IPS-NIHi7 (cell line): ENCODE results near the gene CTXN1.

Experiments used
- DNase-seq: peaks from one replicate; pipeline ENCODE4 v3.0.0; 2012; ENCODE audit warnings: mixed read lengths; ENCODE audit errors: extremely low spot score

Gene CTXN1

DNA sequence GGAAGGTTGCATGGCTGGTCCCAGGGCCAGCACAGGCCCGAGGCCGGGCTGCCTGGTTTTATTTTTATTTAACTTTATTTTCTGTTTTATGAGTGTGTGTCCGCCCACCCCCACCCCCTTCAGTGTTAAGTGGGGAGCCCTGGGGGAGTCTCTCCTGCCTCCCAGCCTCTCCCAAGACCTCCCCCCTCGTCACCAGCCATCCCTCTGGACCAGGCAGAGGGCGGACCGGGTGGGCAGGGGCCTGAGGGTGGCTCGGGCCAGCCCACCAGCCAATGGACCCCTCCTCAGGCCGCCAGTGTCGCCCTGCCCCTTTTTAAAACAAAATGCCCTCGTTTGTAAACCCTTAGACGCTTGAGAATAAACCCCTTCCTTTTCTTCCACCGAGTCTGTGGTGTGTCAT, 11.8 kb downstream of the CTXN1 start:
- no peak for DNase-seq

DNA sequence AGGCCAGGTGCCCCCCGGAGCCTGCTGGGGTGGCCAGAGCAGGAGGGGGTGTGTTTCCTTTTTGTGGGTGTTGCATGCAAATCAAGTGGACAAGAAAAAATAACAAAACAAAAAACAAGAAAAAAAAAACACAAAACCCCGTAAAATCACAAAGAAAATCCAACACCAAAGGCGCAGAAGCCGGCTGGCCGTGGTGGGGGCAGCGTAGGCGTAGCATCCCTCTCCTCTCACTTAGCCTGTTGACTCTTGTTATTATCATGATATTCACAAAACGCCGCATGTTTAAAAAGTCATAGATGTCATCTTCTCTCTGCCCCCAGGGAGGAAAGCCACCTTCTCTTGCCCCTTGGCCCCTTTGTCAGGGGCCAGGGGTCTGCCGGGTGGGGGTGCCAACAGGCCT, 12.3 kb downstream of the CTXN1 start:
- no peak for DNase-seq

DNA sequence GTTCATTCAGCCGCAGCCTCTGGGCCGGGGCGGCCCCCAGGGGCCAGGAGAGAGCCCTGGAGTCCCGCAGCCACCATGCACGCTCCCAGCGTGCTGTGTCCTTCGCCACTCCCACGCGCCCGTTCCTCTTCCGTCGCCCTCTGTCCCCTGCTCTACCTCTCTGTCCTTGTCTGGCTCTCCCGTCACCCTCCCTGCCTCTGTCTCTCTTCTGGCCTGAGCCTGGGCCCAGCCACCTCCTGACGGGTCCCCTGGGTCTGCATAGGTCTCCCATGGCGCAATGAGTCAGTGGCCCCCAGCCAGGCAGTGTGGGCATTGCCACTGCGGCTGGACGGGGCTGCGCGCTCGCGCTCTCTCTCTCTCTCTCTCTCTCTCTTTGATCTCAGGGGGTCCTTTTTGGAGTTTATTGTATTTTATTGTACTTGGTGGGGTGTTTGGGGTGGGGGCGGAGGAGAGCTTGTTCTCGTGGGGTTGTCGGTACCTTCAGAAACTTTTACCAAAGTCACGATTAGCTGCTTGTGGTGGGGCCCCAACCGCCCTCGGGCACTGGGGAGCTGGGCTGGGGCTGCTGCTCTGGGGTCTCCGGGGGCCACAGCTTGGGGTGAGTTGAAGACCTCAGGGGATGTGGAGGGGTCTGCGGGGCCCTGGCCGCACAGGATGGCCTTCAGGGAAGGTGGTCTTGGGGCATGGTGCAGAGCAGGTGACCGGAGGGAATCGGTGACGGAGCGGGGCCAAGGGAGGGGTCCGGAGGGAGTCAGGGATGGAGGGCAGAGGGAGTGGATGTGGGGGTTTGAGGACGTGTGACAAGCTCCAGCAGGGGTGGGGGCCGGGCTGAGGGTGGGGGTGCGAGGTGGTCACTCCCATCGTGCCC, 13.0 kb downstream of the CTXN1 start:
- no peak for DNase-seq

DNA sequence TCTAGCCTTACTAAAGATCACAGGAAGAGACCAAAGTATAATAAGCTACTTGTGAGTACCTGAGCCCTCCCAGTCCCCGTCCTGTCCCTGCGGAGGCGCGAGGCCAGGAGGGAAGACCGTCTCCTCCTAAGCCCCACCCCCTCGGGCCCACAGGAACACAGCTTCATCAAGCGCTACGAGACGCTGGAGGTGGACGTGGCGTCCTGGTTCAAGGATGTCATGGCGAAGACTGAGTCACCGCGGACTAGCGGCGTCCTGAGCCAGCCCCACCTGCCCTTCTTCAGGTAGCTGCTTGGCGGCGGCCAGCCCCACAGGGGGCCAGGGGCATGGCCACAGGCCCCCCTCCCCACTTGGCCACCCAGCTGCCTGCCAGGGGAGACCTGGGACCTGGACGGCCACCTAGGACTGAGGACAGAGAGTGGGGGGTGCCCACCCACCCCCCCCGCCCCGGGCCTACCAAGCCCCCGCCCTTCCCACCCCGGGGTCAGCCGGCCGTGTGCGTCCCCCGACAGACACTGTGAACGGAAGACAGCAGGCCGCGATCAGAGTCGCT, 13.7 kb downstream of the CTXN1 start:
- no peak for DNase-seq

DNA sequence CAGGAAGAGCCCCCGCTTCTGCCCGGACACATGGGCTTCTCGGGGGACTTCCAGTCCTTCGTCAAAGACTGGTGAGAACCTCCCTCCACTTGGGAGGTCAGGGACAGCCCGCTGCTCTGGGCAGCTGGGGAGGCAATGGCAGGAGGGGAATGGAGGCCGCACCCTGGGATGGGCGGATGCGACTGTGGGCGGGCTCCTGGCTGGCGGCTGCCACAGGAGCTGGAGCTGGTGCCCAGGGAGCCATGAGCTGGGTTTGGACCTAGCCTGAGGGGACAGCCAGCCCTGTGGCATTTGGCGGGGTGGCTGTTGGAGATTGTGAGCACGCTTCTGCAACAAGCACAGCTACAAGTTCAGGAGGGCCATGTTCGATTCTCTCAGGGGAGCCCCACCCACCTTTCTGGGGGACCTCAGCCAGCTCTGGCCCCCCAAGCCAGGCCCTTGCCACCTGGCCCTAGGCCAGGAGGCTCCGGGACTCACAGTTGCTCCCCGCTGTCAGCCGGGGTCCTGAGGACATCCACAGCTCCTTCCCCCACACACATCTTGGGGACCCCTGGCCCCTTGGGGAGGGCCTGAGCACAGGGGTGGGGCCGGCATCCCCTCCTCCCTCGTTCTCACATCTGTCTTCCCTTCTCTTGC, 14.3 kb downstream of the CTXN1 start:
- no peak for DNase-seq

DNA sequence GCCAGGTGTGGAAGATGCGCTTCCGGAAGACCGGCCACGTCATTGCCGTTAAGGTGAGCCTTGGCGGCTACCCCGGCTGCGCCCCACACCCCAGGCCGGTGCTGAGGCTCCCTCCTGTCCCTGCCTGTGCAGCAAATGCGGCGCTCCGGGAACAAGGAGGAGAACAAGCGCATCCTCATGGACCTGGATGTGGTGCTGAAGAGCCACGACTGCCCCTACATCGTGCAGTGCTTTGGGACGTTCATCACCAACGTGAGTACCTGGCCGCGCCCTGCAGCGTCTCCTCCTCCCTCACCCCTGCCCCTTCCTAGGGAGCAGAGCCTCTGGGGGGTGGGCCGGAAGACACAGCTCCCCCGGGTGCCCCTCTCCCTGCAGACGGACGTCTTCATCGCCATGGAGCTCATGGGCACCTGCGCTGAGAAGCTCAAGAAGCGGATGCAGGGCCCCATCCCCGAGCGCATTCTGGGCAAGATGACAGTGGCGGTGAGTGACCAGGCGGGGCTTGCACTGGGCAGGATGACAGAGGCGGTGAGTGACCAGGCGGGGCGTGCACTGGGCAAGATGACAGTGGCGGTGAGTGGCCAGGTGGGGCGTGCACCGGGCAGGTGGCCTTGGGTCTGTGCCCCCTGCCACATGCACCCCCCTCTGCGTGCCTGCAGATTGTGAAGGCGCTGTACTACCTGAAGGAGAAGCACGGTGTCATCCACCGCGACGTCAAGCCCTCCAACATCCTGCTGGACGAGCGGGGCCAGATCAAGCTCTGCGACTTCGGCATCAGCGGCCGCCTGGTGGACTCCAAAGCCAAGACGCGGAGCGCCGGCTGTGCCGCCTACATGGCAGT, 15.4 kb downstream of the CTXN1 start:
- no peak for DNase-seq

DNA sequence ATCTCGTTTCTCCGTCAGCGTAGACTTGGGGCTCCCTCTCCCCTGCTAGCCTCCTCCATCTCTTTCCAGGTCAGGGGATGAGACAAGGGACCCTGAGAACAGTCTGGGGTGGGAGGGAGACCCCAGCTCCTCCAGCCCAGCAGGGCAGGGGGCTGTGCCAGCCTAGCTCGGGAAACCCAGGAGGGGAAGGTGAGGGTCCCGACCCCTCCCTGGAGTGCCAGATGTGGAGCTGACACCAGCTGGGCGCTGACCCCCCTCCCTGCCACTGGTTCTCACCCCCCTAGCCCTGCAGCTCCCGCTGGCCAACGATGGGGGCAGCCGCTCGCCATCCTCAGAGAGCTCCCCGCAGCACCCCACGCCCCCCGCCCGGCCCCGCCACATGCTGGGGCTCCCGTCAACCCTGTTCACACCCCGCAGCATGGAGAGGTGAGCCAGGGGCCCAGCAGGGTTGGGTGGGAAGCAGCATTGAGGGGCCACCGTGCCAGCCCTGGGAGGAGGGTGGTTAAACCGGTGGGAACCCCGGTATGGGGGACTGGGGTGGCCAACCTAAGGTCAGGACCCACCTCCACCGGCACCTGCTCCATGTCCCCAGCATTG, 16.4 kb downstream of the CTXN1 start:
- DNase-seq = no peak

DNA sequence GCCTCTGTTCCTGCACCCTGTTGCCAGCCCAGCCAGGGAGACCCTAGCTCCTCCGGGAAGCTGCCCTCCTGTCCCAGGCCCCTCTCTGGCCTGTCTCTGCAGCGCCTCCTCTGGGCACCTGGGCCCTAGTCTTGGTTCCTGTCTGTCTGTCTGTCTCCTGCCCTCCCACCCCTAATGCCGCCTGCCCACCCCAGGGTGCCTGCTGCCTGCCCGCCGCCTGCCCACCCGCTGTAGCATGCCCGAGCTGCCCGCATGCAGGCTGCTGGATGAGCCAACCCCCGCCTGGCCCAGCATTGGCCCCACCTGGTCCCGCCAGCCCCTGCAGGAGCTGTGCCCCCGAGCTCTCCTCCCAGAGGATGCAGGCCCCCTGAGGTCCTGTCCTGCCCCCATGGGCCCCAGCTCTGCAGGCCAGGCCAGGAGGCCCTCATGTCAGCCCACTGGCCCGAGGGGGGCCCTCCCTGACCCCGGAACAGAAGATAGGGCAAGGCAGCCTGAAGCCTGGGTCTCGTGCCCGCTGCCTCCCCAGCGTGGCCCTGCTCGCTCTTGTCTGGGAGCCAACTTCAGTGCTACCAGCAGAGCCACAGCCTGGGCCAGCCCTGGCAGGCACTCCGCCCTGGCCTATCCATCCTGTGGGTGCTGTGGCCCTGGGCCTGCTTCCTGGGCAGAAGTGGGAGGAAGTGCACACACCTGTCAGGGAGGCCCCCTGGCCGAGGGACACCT, 17.0 kb downstream of the CTXN1 start:
- no peak for DNase-seq

DNA sequence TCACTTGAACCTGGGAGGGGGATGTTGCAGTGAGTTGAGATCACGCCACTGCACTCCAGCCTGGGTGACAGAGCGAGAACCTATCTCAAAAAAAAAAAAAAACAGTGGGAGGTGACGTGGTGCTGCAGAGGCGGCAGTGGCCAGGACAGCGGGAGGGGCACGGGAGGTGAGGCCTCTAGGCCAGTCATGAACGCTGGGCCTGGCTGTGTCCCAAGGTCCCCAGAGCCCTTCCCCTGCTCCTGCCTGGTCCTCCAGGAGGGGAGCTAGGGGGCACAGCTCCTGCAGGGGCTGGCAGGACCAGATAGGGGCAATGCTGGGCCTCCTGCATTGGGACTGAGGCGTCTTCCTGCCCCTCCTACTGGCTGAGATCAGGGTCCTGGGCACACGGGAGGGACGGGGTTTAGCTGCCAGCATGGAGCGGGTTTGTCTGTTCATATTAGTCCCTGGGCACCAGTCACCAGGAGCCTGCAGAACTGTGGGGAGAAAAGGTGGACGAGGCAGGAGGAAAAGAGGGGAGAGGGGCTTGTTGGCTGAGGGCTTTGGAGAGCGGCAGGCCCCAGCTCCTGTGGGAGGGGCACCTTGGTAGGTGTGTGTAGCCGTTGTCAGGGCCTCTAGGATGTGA, 17.7 kb downstream of the CTXN1 start:
- no peak for DNase-seq

DNA sequence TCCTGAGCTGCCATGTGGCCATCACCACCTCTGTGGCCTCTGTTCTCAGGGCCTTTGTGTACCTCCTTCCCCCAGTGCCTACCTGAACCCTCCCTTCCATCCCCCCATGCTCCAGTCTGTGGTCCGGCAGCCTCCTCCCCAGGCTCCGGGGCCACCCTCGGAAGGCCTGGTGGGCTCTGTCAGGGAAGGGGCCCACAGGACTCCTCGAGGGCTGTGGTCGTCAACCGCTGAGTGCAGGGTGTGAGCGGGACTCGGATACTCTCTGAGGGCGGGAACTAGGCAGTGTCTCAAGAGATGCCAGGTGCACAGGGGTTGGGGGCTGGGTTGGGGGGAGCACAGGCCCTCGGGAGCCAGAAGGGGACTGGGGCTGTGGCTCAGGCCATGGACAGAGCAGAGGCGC, 18.4 kb downstream of the CTXN1 start:
- DNase-seq = no peak

DNA sequence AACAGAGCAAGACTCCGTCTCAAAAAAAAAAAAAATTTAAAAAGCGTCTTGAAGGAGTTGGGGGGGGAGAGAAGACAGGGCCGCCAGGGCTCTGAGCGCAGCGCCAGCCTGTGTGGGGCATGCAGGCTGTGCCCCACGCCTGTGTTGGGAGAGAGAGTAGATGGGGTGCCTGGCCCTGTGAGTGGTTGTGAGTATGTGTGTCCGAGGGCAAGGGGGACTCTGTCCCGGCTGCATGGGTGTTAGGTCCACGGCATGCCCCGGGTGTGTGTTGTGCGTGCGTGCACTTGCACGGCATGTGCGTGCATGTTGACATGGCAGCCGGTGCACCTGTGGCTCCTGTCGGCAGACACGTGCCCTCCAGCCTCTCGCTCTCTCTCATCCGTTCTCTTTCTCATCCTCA, 18.8 kb downstream of the CTXN1 start:
- no peak for DNase-seq

DNA sequence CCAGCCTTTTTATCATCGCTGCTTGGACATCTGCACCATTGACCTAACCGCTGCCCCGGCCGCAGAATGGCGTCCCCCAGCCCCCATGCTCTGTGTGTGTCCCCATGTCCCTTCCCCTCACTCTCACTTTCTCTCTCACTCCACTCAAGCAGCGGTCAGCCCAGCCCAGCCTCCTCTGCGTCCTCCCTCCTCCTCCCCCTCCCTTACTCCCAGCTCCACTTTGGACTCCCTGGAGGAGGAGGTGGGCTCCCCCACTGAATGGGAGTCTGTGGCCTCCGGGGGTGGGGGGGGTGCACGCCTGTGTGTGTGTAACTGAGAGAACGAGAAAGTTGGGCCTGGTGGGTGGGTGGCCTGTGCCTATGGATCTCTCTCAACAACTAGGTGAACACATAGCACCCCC, 20.1 kb downstream of the CTXN1 start:
- no peak for DNase-seq

DNA sequence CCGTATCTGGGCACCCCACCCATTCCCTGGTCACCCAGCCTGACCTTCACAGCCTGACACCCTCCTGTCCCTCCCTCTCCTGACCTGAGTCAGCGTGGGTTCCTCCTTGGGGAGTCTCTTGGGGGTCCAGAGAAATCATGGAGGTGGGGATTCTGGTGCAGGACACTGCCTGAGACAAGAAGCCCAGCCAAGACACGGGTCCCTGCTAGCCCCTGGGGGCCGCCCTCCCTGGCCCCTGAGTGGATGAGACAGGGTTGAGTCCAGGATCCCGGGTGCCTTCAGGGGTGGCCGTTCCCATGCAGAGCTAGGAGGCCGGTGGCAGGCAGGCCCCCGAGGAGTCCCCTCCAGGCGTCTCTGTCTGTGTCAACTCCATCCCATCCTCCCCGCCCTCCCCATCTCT, 20.7 kb downstream of the CTXN1 start:
- DNase-seq = no peak

DNA sequence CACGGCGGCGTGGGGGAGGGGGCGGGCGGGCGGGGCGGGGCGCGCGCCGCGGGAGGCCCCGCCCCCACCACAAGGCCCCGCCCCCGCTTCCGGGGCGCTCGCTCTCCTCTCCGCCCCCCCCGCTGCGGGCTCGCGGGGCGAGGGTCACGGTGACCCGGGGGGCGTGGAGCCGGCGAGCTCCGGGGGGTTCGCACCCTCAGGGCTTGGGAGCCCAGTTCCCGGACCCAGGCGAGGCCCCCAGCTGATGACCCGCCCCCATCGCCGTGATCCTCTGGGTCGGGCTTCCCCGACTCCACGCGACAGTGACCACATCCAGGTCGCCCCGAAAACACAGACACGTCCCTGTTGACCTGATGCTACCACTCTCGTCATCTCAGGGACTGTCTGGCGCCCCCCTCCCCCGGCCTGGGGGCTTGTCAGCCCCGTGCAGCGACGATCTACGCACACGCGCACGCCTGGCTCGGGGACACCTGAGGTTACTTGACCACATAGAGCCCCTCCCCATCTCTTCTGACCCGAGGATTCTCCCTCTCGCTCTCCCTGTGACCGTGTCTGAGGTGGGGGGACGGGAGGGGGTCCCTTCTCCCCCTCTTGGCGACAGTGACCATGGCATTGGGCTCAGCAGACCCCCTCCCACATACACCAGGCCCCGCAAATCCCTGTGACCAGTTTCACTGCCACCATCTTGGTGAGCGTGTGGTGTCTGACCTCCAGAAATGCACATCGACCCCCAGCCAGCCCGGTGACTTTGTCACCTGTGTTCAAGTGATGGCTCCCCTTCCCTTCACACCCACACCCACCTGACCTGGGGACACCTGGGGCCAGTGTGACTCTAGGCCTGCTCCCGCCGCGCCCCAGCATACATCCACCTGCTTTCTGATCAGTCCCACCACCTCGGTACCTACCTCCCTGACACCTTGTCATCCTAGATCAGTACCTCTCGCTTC, 21.6 kb downstream of the CTXN1 start:
- no peak for DNase-seq

DNA sequence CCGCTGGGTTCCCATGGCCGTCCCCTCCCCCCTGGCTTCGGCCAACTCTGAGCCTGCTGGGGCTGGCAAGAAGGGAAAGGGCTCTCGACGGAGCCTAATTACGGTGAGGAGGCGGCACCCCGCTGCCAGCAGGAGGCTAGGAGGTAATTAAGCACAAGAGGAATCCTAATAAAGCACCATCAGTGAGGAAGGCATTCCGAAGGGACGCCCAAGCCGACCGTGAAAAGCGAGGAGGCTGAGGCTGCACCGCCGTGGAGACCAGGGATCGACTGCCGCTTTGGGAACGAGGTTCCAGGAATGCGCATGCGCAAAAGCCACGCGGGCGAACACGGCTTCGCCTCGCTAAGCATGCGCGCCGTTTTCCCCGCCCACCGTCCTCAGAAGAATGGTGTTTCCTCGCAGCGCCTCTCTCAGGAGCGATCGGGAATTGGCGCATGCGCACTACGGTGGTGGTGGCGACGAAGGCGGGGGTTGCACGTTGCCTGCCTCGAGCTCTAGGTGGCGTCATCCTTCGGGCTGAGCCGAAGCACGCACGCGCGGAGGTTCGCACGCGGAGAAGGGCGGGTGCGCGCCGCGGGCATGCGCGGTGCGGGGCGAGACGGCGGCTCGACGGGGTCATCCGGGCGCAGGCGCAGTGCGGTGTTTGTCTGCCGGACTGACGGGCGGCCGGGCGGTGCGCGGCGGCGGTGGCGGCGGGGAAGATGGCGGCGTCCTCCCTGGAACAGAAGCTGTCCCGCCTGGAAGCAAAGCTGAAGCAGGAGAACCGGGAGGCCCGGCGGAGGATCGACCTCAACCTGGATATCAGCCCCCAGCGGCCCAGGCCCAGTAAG, 22.5 kb downstream of the CTXN1 start, which contains the start of gene MAP2K7:
Gene MAP2K7 (plus strand): TSS at position 634 of the 830 bp plus-strand sequence. CDS start 68 bp downstream, at position 702.
- DNase-seq = peak; percentile 96

DNA sequence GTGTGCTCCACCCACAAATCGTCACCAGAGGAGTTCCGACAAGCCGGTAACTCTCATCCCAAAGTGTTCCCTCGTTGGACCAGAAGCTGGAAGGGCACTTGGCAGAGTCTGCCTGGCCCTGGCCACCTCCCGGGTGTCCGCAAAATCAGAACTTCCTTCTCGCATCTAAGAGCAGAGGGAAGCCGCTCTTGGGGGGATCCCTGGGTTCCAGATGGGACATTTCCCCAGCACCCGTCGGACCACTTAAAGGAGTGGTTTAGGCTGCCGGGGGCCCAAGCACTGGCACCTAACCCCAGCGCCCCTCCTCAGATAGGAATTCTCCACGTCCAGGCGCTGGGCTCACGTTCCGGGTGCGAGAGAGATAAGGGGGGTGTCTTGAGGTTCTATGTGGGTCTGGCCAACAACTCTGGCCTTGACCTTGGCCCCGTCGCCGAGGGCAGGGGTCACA, 23.1 kb downstream of the CTXN1 start:
- no peak for DNase-seq

DNA sequence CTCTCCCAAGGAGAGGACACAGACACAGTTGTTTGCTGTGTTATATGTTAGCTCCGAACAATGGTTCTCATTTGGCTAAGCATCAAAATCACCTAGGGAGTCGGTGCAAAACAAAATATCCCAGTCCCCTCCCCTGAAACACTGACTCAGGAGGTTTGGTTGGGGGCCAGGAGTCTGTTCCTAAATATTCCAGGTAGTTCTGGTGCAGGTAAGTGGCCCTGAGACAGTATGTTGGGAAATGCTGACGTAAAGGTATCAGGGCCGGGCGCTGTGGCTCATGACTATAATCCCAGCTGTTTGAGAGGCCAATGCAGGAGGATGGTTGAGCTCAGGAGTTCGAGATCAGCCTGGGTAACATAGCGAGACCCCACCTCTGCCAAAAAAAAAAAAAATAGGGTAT, 24.6 kb downstream of the CTXN1 start:
- no peak for DNase-seq

DNA sequence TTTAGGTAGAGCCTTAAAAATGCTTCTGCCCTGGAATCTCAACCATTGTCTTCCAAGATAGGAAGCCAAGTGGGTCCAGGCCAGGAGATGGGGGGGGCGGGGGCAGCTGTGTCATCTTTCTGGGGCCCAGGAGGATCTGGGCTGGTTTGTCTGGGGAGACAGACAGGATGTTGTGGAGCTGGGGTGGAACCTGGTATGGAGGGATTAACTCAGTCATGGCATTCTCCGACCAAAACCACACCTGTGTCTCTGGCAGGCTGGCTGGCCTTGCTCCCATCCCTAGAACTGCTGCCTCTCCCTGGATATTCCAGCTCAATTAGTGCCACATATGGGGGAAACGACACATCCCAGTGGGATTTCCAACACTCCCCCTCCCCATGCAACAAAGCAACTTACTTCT, 25.0 kb downstream of the CTXN1 start:
- no peak for DNase-seq
